Esophagus muscularis mucosa (tissue), 4 donors: ENCODE data around the gene DNAAF2. TPM values are rescaled to one million over a fixed set of nuclear protein-coding genes. Genes with fewer than 3 reads are reported as not detected.

Source experiments
- DNase-seq: peaks from one replicate; pipeline ENCODE4 v3.0.0-alpha.2; 2017; ENCODE audit errors: extremely low spot score
- H3K27ac ChIP-seq, 4 donors: fragments of 200-600 bp; sonication (generic); replicated peaks in 1 of 4; 1 replicate in 3 of 4; 2 replicates in 1 of 4; pipeline ENCODE4 v1.5.1; 2016 to 2019; ENCODE audit warnings: mild to moderate bottlenecking in 1 of 4
- H3K27me3 ChIP-seq, 4 donors: fragments of 200-600 bp; sonication (generic); one replicate each; pipeline versions ENCODE4 v1.5.1 to v1.6.0; 2016 to 2019
- H3K36me3 ChIP-seq, 4 donors: fragments of 200-600 bp; sonication (generic); one replicate each; pipeline ENCODE4 v1.5.1; 2016 to 2019
- H3K4me1 ChIP-seq, 4 donors: fragments of 200-600 bp; sonication (generic); one replicate each; pipeline ENCODE4 v1.5.1; 2016 to 2019
- H3K4me3 ChIP-seq, 4 donors: fragments of 200-600 bp; sonication (generic); 1 replicate in 2 of 4; 2 replicates in 2 of 4; pipeline ENCODE4 v1.5.1; 2016 to 2019; ENCODE audit warnings: mild to moderate bottlenecking in 4 of 4, moderate library complexity in 1 of 4
- H3K9me3 ChIP-seq, 4 donors: fragments of 200-600 bp; sonication (generic); 1 replicate in 3 of 4; 2 replicates in 1 of 4; pipeline ENCODE4 v1.5.1; 2016 to 2019
- EP300 ChIP-seq: sonication (generic); formaldehyde crosslinking; IDR thresholded peaks from one replicate; pipeline ENCODE4 v1.6.1; 2017; ENCODE audit warnings: antibody characterized with exemption
- POLR2A ChIP-seq: fragments of 450-650 bp; IDR thresholded peaks from one replicate; pipeline ENCODE4 v1.6.1; 2017; ENCODE audit warnings: antibody characterized with exemption, moderate library complexity, mild to moderate bottlenecking, low read depth
- POLR2AphosphoS5 ChIP-seq, 2 donors: sonication (generic); formaldehyde crosslinking; IDR thresholded peaks; one replicate each; pipeline ENCODE4 v1.6.1; 2017; ENCODE audit warnings: antibody characterized with exemption in 2 of 2
- WGBS: methylation state at CpG from one replicate; pipeline ENCODE4 v1.1.5; 2018; 5-methylcytosine and 5-hydroxymethylcytosine counted together
- intact Hi-C: fragments of 100-400 bp; cut with DNase I; formaldehyde crosslinking; loops from one replicate; pipeline ENCODE4 v1.15.1; 2023
- total RNA-seq, 4 donors: library from RNA; depleted of rRNA; stranded (reverse); fragments of >200 nt; gene quantifications; one replicate each; pipeline versions ENCODE4 v1.1.0 to v1.2.1, GENCODE V29; 2016
- TF ChIP-seq, protein P1 (sequence below), 3 experiments: fragments of 200-600 bp in 2 of 3; fragments of 450-650 bp in 1 of 3; sonication (generic) in 2 of 3; IDR thresholded peaks; one replicate each; pipeline ENCODE4 v1.5.1; 2017 to 2019; ENCODE audit warnings: antibody characterized with exemption in 3 of 3, mild to moderate bottlenecking in 2 of 3, moderate library complexity in 1 of 3

Gene DNAAF2
- total RNA-seq, 4 donors from 2014 or later = 6.5 to 8.8 (median 7.6) TPM

- H3K36me3 ChIP-seq = peaks cover 0 to 19% (median 16%) of the 10 kb centered on the region in 4 donors
- intact Hi-C loops = no loop called here
- H3K9me3 ChIP-seq = no peaks in the 10 kb centered on the region
- H3K27ac ChIP-seq = no peak overlapping the region
- no peaks in the 10 kb centered on the region for H3K27me3 ChIP-seq
- no peaks in the 10 kb centered on the region for H3K4me1 ChIP-seq
- TF ChIP-seq, protein P1, sequence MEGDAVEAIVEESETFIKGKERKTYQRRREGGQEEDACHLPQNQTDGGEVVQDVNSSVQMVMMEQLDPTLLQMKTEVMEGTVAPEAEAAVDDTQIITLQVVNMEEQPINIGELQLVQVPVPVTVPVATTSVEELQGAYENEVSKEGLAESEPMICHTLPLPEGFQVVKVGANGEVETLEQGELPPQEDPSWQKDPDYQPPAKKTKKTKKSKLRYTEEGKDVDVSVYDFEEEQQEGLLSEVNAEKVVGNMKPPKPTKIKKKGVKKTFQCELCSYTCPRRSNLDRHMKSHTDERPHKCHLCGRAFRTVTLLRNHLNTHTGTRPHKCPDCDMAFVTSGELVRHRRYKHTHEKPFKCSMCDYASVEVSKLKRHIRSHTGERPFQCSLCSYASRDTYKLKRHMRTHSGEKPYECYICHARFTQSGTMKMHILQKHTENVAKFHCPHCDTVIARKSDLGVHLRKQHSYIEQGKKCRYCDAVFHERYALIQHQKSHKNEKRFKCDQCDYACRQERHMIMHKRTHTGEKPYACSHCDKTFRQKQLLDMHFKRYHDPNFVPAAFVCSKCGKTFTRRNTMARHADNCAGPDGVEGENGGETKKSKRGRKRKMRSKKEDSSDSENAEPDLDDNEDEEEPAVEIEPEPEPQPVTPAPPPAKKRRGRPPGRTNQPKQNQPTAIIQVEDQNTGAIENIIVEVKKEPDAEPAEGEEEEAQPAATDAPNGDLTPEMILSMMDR (IDR thresholded peaks at IDR 0.05) = no peak
- TF ChIP-seq POLR2AphosphoS5 (IDR thresholded peaks at IDR 0.05) (no peak), EP300 (no peak), POLR2A (no peak)
- 96% methylated on average over 6 of the region's 6 CpGs for WGBS
- H3K4me3 ChIP-seq = no peak overlapping the region
- no peak for DNase-seq
Measured at GRCh38 chr14:49607583-49607982, 27.5 kb downstream of the DNAAF2 start.

DNA sequence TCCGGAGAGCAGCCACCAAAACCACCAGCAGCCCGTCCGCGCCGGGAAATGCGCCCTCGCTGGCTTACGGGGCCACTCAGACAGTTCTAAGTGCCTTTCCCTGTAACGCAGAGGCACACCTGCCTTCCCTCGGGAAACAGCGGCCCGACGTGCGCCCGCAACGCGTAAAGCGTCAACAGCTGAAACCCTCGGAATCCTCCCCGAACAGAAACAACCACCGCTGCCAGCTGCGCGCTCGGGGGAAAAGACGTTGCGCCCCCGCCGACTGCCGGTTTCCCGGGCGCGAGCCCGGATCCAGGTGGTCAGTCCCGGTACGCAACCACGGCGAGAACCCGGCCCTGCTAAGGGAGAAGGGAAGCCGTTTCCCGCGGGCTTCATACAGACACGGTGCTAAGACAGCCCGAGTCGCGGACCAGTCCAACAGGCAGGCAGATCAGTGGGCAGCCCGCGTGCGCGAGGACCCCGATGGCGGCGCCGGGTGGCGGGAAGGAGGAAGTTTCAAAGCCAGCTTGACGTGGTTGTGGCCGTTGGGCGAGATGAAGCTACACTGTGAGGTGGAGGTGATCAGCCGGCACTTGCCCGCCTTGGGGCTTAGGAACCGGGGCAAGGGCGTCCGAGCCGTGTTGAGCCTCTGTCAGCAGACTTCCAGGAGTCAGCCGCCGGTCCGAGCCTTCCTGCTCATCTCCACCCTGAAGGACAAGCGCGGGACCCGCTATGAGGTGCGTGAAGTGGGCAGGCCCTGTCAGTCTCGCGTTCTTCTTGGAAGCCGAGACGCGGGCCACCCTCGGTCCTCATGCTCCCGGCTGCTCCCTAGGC lies 36.4 kb downstream of the DNAAF2 start, which contains the start of gene LRR1:
Gene LRR1, plus strand, starts transcription at position 456 of the 816 bp plus-strand sequence. Its CDS starts 81 bp downstream, at position 537.
- Histone ChIP-seq H3K4me1 (peaks cover 0 to 23% (median 21%) of the 10 kb centered on the region in 4 donors), H3K27me3 (no peaks in the 10 kb centered on the region), H3K27ac (peak within 1 kb of the TSS; percentile 95 to 98 (median 97)), H3K36me3 (peaks cover 0 to 5% (median 2%) of the 10 kb centered on the region in 4 donors), H3K9me3 (no peaks in the 10 kb centered on the region), H3K4me3 (peak within 1 kb of the TSS; percentile 80 to 96 (median 86))
- peak; percentile 95 for DNase-seq
- TF ChIP-seq EP300 = peak; percentile 5
- peak; percentile 52 to 56 for TF ChIP-seq POLR2AphosphoS5 (IDR thresholded peaks at IDR 0.05)
- TF ChIP-seq POLR2A = no peak
- TF ChIP-seq, protein P1 (IDR thresholded peaks at IDR 0.05) = no peak
- 0% methylated on average over 51 of the region's 77 CpGs for WGBS
- intact Hi-C loops = loop anchor here (5.0 kb wide), 1 partner anchor 34 kb away; no protein-coding TSS in a partner anchor

GRCh38 chr14:49598189-49598484 lies 36.9 kb downstream of the DNAAF2 start:
- intact Hi-C loops = loop anchor here (5.0 kb wide), 1 partner anchor 34 kb away; no protein-coding TSS in a partner anchor

GRCh38 chr14:49594347-49595091 lies 40.5 kb downstream of the DNAAF2 start:
- Histone ChIP-seq H3K36me3 (no peaks in the 10 kb centered on the region), H3K4me3 (no peak overlapping the region), H3K9me3 (no peaks in the 10 kb centered on the region), H3K27ac (no peak overlapping the region), H3K27me3 (no peaks in the 10 kb centered on the region), H3K4me1 (peaks cover 0 to 11% (median 10%) of the 10 kb centered on the region in 4 donors)
- intact Hi-C loops = loop anchor here (5.0 kb wide), 1 partner anchor 38 kb away; no protein-coding TSS in a partner anchor
- TF ChIP-seq, protein P1 (IDR thresholded peaks at IDR 0.05) = no peak
- WGBS = 39% methylated on average over 4 of the region's 4 CpGs
- DNase-seq = no peak

More at GRCh38 chr14:49598189-49598484, 36.9 kb downstream of the DNAAF2 start:
- Histone ChIP-seq H3K4me1 (peaks cover 0 to 23% (median 21%) of the 10 kb centered on the region in 4 donors), H3K27ac (peak overlapping the region; percentile 95 to 98 (median 97)), H3K36me3 (peaks cover 0 to 4% (median 2%) of the 10 kb centered on the region in 4 donors), H3K27me3 (no peaks in the 10 kb centered on the region), H3K4me3 (peak overlapping the region; percentile 80 to 96 (median 86)), H3K9me3 (no peaks in the 10 kb centered on the region)
- no peak for DNase-seq
- 0% methylated on average over 15 of the region's 15 CpGs for WGBS
- TF ChIP-seq EP300 (no peak), POLR2A (no peak), POLR2AphosphoS5 (IDR thresholded peaks at IDR 0.05) (no peak)
- TF ChIP-seq, protein P1 (IDR thresholded peaks at IDR 0.05) = no peak
